Duodenal mucosa (tissue), 2 donors: Measurements from ENCODE around the gene TRABD2A.

Experiments used
- H3K27ac ChIP-seq: one replicate; pipeline ENCODE4 v1.7.0; 2013; ENCODE audit warnings: low read depth, low read length
- H3K27me3 ChIP-seq, 2 donors: one replicate each; pipeline ENCODE4 v1.7.0; 2013; ENCODE audit warnings: low read length in 2 of 2, control low read depth in 1 of 2; ENCODE audit not compliant: insufficient read depth in 2 of 2, control insufficient read depth in 1 of 2
- H3K36me3 ChIP-seq, 2 donors: one replicate each; pipeline ENCODE4 v1.7.0; 2013; ENCODE audit warnings: low read length in 2 of 2, control low read depth in 1 of 2; ENCODE audit not compliant: insufficient read depth in 2 of 2, control insufficient read depth in 1 of 2
- H3K4me1 ChIP-seq, 2 donors: one replicate each; pipeline ENCODE4 v1.7.0; 2013; ENCODE audit warnings: low read length in 2 of 2, control low read depth in 1 of 2; ENCODE audit not compliant: insufficient read depth in 2 of 2, control insufficient read depth in 1 of 2
- H3K4me3 ChIP-seq, 2 donors: one replicate each; pipeline ENCODE4 v1.7.0; 2013; ENCODE audit warnings: low read length in 2 of 2, low read depth in 1 of 2
- H3K9ac ChIP-seq, 2 donors: one replicate each; pipeline ENCODE4 v1.7.0; 2013; ENCODE audit warnings: low read length in 2 of 2, low read depth in 1 of 2
- H3K9me3 ChIP-seq, 2 donors: one replicate each; pipeline ENCODE4 v1.7.0; 2013; ENCODE audit warnings: low read length in 2 of 2, control low read depth in 1 of 2; ENCODE audit not compliant: control insufficient read depth in 1 of 2

TRABD2A gene

DNA sequence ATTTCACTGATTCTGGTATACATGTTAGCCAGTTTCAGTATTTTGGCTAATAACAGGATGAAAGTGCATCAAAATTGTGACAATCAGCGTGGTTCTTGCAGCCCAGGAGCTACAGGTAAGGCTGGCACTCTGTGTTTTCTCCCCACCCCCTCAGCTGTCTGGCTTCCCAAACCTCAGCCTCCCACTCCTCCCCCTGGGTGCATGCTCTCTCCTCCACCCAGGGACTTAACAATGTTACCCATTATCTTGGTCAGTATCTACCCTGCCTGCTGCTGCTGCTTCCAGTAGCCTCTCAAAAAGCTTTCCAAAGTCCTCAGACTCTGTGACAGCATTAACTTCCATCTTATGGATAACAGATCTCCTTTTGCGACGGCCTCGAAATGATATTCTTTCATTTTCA, 41.0 kb downstream of the TRABD2A start:
- Histone ChIP-seq H3K9me3 (peaks cover 0 to 18% of the 10 kb centered on the region in 2 donors), H3K4me3 (no peak overlapping the region), H3K27ac (no peak overlapping the region), H3K36me3 (peaks cover 4 to 12% of the 10 kb centered on the region in 2 donors), H3K27me3 (no peaks in the 10 kb centered on the region), H3K4me1 (no peaks in the 10 kb centered on the region), H3K9ac (no peak overlapping the region)

DNA sequence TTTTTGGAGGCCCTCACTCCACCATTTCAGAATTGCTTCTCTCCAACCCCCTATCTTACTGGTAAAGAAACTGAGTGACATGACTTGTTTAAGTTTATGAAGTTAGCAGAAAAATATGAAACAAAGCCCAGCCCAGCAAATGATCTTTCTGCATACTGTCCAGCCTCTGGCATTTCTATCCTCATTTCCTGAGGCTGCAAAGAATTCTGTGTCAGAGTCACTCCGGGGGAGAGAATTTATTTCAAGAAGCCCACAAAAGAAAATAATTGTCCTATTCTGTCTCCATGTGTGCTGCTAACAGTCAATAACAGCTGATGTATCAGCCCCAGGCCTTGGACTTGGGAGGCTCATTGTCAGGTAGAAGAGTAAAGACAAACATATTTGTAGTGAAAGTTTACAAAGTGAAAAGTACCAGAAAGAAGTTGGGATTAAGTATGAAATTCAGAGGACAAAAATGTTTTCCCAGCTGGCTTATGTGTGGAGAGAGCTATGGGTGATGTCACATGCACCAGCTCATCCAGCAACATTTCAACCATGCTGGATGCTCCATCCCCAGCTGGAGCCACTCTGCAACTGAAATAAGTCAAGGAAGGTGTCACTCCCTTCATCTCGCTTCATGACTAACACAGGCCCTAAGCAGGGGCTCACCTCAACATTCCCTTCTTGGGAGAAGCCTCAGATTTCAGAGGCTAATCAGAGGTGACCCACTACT, 42.3 kb downstream of the TRABD2A start:
- no peak overlapping the region for H3K9ac ChIP-seq
- no peaks in the 10 kb centered on the region for H3K27me3 ChIP-seq
- H3K9me3 ChIP-seq, result peaks cover 0 to 18% of the 10 kb centered on the region in 2 donors
- no peak overlapping the region for H3K27ac ChIP-seq
- H3K36me3 ChIP-seq, result peaks cover 4 to 12% of the 10 kb centered on the region in 2 donors
- H3K4me3 ChIP-seq, result no peak overlapping the region
- no peaks in the 10 kb centered on the region for H3K4me1 ChIP-seq

DNA sequence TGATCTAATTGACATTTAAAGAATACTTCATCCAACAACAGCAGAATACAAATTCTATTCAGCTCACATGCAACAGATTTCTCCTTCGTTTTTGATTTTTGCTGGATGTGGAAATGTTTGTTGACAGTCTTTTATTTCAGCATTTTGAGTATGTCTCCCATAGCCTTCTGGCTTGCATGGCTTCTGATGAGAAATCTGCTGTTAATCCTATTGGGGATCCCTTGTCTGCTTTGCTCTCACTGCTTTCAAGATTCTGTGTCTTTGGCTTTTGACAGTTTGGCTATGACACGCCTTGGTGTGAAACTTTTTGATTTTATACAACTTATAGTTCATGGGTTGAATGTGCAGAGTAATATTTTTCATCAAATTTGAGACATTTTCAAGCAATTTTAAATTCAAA, 44.7 kb downstream of the TRABD2A start:
- peaks cover 4 to 12% of the 10 kb centered on the region in 2 donors for H3K36me3 ChIP-seq
- no peak overlapping the region for H3K27ac ChIP-seq
- H3K9ac ChIP-seq, result no peak overlapping the region
- H3K9me3 ChIP-seq, result peaks cover 0 to 18% of the 10 kb centered on the region in 2 donors
- H3K27me3 ChIP-seq, result no peaks in the 10 kb centered on the region
- peaks cover 0 to 5% of the 10 kb centered on the region in 2 donors for H3K4me1 ChIP-seq
- no peak overlapping the region for H3K4me3 ChIP-seq

DNA sequence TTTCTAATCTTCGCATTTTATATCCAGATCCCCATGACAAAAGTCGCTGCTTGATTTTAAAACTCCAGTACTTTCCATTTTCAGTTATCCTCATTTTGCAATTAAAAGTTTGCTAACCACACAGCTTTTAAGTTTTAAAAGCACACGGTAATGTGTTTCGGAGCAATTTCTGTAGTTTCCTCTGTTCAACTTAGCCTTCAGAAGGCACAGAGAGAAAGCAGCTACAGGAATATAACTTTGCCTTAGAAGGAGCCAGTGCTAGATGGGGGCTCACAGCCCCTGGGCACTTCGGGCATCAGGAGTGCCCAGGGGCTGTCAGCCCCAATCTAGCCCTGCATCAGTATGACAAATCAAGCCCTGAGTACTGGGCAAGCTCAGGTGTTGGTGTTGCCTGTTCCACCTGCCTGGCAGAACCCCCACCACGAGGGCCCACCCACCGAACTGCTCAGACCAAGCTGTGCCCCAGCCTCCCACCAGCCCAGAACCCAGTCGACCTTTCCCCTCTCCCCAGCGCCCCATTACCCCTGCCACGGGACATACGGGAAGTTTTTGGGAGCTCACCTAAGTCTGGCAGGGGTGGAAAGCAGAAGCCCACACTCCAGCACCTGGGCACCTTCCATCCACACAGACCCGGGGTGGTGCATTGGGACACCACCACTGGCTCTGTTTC, 47.3 kb downstream of the TRABD2A start:
- Histone ChIP-seq H3K27me3 (no peaks in the 10 kb centered on the region), H3K9ac (no peak overlapping the region), H3K27ac (no peak overlapping the region), H3K9me3 (peaks cover 0 to 18% of the 10 kb centered on the region in 2 donors), H3K4me3 (no peak overlapping the region), H3K36me3 (peaks cover 4 to 8% of the 10 kb centered on the region in 2 donors), H3K4me1 (peaks cover 0 to 5% of the 10 kb centered on the region in 2 donors)

DNA sequence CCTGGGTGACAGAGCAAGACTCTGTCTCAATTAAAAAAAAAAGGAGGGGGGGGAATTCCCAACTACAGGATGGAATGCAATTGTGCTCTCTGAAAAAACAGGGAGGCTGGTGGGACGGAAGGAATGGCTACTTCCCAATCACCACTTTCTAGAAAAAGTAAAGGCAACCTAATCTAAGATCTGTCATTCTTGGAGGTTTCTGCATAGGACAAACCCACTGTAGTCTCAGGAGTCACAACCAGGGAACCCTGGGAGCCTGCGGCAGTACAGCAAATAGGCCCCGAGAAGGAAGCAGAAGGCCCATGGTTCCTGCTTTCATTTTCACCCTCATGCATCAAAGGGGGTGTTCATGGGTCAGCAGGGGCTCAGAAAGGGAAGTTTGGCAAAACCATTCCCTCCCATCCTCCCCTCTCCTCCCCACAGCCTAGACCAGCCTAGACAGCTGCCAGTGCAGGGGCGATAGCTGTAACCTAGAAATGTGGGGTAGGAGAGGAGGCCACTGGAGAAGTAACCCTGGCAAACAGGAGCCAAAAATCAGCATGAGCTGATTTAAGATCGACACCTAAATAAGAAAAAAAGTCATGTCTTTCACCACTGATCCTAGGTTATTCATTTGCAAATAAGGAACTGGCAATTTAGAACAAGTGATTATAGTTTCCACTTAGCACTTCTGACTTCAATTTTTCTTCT, 48.0 kb downstream of the TRABD2A start:
- H3K9ac ChIP-seq, result no peak overlapping the region
- peaks cover 2% of the 10 kb centered on the region in 2 donors for H3K36me3 ChIP-seq
- no peaks in the 10 kb centered on the region for H3K27me3 ChIP-seq
- H3K27ac ChIP-seq, result no peak overlapping the region
- peak overlapping the region in 1 of 2 donors; percentile 17 for H3K4me3 ChIP-seq
- peaks cover 0 to 14% of the 10 kb centered on the region in 2 donors for H3K9me3 ChIP-seq
- H3K4me1 ChIP-seq, result peaks cover 0 to 5% of the 10 kb centered on the region in 2 donors

DNA sequence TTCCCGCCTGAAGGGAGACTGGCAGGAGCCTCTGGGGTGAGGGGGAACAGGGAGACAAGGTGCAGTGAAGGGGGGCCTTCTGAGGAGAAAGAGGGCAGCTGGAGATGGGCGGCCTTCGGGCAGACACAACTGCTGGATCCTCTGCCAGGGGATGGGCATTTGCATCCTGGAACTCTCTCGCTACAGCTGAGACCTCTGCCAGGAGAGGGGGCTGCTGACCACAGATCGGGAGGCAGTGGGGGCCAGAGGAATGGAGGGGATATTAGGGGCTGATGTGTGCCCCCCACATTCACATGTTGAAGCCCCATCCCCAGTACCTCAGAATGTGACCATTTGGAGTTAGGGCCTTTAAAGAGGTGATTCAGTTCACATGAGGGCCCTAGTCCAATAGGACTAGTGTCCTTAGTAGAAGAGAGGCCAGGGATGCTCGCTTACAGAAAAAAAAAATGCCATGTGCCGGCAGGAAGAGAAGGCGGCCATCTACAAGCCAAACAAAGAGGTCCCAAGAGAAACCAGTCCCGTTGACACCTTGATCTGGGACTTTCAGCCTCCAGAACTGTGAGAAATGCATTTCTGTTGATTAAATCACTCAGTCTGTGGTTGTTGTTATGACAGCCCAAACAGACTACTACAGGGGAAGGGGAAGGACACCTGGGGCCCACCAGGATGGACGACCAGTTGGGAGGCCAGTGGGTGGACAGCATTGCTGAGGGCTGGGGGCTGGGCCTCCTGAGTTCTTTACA, 50.0 kb downstream of the TRABD2A start:
- no peak overlapping the region for H3K27ac ChIP-seq
- peaks cover 0 to 5% of the 10 kb centered on the region in 2 donors for H3K4me1 ChIP-seq
- no peaks in the 10 kb centered on the region for H3K27me3 ChIP-seq

DNA sequence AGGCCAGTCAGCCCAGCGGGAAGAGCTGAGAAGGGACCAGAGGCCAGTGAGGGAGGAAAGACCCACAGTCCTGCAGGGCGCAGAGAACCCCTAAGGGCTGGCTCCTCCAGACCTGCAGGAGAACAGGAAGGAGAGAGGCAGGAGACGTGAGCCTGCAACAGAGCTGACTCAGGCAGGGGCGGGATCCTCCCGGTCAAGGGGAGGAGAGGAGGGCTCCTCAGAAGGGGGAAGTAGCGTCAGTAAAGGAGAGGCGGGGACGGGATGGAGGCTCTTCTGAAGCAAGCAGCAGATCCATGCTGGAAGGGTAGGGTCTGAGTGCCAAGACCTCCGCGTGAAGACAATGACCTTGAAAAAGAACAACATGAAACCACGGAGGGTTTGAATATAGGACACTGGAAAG, 50.8 kb downstream of the TRABD2A start:
- H3K4me3 ChIP-seq, result no peak overlapping the region
- H3K36me3 ChIP-seq, result no peaks in the 10 kb centered on the region
- H3K9me3 ChIP-seq, result no peaks in the 10 kb centered on the region
- no peaks in the 10 kb centered on the region for H3K27me3 ChIP-seq
- H3K27ac ChIP-seq, result no peak overlapping the region
- peaks cover 0 to 5% of the 10 kb centered on the region in 2 donors for H3K4me1 ChIP-seq
- H3K9ac ChIP-seq, result no peak overlapping the region

More for the DNA sequence above, 50.0 kb downstream of the TRABD2A start:
- no peaks in the 10 kb centered on the region for H3K36me3 ChIP-seq
- peaks cover 0 to 4% of the 10 kb centered on the region in 2 donors for H3K9me3 ChIP-seq
- H3K9ac ChIP-seq, result no peak overlapping the region
- H3K4me3 ChIP-seq, result no peak overlapping the region

DNA sequence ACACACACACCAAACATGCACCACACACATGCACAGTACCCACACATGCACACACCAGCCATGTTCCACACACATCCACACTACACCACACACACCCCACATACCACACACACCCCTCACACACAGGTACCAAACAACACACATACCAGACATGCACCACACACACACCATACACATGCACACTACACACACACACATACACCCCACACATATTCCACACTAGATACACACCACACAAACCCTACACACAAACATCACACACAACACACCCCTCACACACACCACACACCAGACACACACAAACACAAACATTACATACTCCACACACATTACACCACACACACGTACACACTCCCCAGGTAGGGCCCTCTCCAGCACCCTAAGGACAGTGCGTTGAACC, 51.2 kb downstream of the TRABD2A start:
- Histone ChIP-seq H3K27me3 (no peaks in the 10 kb centered on the region), H3K36me3 (no peaks in the 10 kb centered on the region), H3K9me3 (no peaks in the 10 kb centered on the region), H3K9ac (no peak overlapping the region), H3K27ac (no peak overlapping the region), H3K4me1 (peaks cover 0 to 5% of the 10 kb centered on the region in 2 donors), H3K4me3 (no peak overlapping the region)

DNA sequence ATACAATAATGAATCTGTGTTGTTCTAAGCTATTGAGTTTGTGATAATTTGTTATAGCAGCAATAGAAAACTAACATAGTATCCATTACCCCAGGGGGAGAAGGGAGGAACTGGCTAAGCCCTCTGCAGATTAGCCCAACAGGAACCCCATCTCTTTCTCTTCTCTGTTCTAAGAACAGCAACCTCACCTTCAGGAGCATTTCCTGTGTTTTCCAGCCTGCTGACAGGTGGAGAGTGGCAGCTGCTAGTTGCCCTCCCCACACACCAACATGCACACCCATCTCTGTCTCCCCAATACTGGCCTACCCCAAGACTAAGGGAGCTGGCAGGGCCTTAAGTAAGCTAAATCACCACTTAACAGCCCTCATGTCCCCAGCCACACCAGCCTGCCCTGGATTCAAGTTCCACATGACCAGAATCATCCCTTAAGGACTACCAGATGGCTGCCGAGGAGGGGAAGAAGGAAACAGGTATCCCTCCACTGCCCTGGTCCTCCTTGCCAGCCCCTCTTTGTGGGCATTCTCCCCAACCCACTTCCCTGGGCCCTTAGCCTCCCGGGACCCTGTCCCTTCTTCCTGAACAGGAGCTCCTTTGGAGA, 52.8 kb downstream of the TRABD2A start:
- no peaks in the 10 kb centered on the region for H3K36me3 ChIP-seq
- H3K4me3 ChIP-seq, result no peak overlapping the region
- H3K27me3 ChIP-seq, result no peaks in the 10 kb centered on the region
- peaks cover 0 to 5% of the 10 kb centered on the region in 2 donors for H3K4me1 ChIP-seq
- no peak overlapping the region for H3K27ac ChIP-seq
- H3K9ac ChIP-seq, result no peak overlapping the region
- no peaks in the 10 kb centered on the region for H3K9me3 ChIP-seq
